Right renal cortex interstitium (tissue), 3 donors: ENCODE results near the gene GPR173. TPM values are rescaled to one million over a fixed set of nuclear protein-coding genes. Genes with fewer than 3 reads are reported as not detected.

Experiments used
- DNase-seq, 3 donors: peaks; one replicate each; pipeline ENCODE4 v3.0.0-alpha.2; 2013; ENCODE audit warnings: low read depth in 3 of 3, low spot score in 2 of 3
- polyA plus RNA-seq, 3 donors: library from polyadenylated mRNA; unstranded; fragments of 120-200 nt; gene quantifications; one replicate each; pipeline ENCODE4 v1.2.1, GENCODE V29; 2013; ENCODE audit not compliant: insufficient read length in 3 of 3

GPR173 gene
- polyA plus RNA-seq, 3 donors = 13.1 TPM

- peak in 1 of 3 donors; percentile 55 for DNase-seq
These were observed 39.8 kb downstream of the GPR173 start for GRCh38 chrX:53088136-53088974.

- no peak for DNase-seq
These were observed 40.7 kb downstream of the GPR173 start for GRCh38 chrX:53089224-53089842.

- no peak for DNase-seq
These were observed 41.3 kb downstream of the GPR173 start for GRCh38 chrX:53089925-53090324.

- DNase-seq = no peak
These were observed 42.8 kb downstream of the GPR173 start for GRCh38 chrX:53091354-53091753.

GRCh38 chrX:53093177-53093655, 44.6 kb downstream of the GPR173 start:
- no peak for DNase-seq

GRCh38 chrX:53093748-53094581, 45.4 kb downstream of the GPR173 start, which contains the start of gene KANTR:
KANTR (plus strand) TSS chrX:53094142; CDS start chrX:53124273, 30,131 bp downstream.
- peak; percentile 78 to 89 (median 81) for DNase-seq

- no peak for DNase-seq
These were observed 46.0 kb downstream of the GPR173 start for GRCh38 chrX:53094582-53094905.

GRCh38 chrX:53095796-53096195, 47.2 kb downstream of the GPR173 start:
- DNase-seq = no peak

- DNase-seq = no peak
These were observed 66.4 kb downstream of the GPR173 start for GRCh38 chrX:53114864-53115549.

- DNase-seq = no peak
These were observed 66.9 kb downstream of the GPR173 start for GRCh38 chrX:53115550-53115874.

- DNase-seq = no peak
These were observed 67.5 kb downstream of the GPR173 start for GRCh38 chrX:53116101-53116500.

- no peak for DNase-seq
These were observed 73.4 kb downstream of the GPR173 start for GRCh38 chrX:53122013-53122412.

GRCh38 chrX:53125506-53125905, 76.9 kb downstream of the GPR173 start:
- no peak for DNase-seq

GRCh38 chrX:53126377-53126776, 77.8 kb downstream of the GPR173 start:
- DNase-seq = no peak

GRCh38 chrX:53128097-53128749, 79.6 kb downstream of the GPR173 start:
- DNase-seq = no peak

Other genes with a start within 250 kb of the GPR173 start
- gene XAGE5, start 237.5 kb upstream of the GPR173 start, polyA plus RNA-seq = not detected
- not detected for gene XAGE3, start 180.7 kb upstream of the GPR173 start, polyA plus RNA-seq
- 10 to 100 TPM in 2 of 3 donors, 1 to 10 TPM in 1; 9.9 to 17.5 (median 14.1) TPM for gene FAM156B, start 151.5 kb upstream of the GPR173 start, polyA plus RNA-seq
- gene FAM156A, start 90.3 kb upstream of the GPR173 start, polyA plus RNA-seq = 10 to 100 TPM; 16.7 to 21.7 (median 19.3) TPM
- gene TSPYL2, start 33.6 kb downstream of the GPR173 start, polyA plus RNA-seq = 10 to 100 TPM; 22.4 to 34.2 (median 28.2) TPM
- 10 to 100 TPM in 2 of 3 donors, 1 to 10 TPM in 1; 9.0 to 34.7 (median 10.2) TPM for gene KANTR, start 45.4 kb downstream of the GPR173 start, polyA plus RNA-seq
- 10 to 100 TPM; 59.8 to 71.3 (median 66.8) TPM for gene KDM5C, start 176.4 kb downstream of the GPR173 start, polyA plus RNA-seq
- 10 to 100 TPM; 12.3 to 13.6 (median 12.9) TPM for gene IQSEC2, start 232.8 kb downstream of the GPR173 start, polyA plus RNA-seq